ENCODE data around the gene AUNIP. TPM values are rescaled to one million over a fixed set of nuclear protein-coding genes. Genes with fewer than 3 reads are reported as not detected.

AUNIP gene
- total and polyA plus RNA-seq, 2 donors from 2014 or later = 0.38 TPM; not detected in 1

DNA sequence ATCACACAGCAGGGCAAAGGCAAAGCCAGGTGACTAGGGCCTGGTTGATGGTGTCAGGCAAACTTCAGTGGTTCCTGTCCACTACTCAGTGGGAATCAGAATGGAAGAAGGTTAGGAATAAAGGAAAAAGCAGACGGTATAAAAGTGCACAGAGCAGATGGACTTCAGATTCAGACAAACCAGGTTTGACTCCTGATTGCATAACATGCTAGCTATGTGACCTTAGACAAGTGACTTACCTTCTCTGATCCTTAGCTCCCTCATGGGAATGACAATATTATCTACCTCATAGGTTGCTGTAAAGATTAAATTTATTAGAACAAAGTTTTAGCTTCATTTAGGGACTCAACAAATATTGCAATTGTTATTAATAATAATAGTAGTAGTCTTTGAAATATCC, 11.4 kb upstream of the AUNIP start:
- H3K4me1 ChIP-seq (ENCODE audit: control insufficient read depth in 2 of 3, insufficient read depth in 2 of 3, low read depth in 1 of 3, low read length in 3 of 3) = peaks cover 2 to 69% (median 48%) of the 10 kb centered on the region in 3 donors
- no peaks in the 10 kb centered on the region for H3K27me3 ChIP-seq (ENCODE audit: control insufficient read depth, insufficient read depth, low read length)
- H3K9me3 ChIP-seq (ENCODE audit: control insufficient read depth in 2 of 3, insufficient read depth in 1 of 3, low read length in 3 of 3) = no peaks in the 10 kb centered on the region
- DNase-seq (no peak), FAIRE-seq (no peak)
- peak overlapping the region; percentile 69 to 76 for H3K27ac ChIP-seq (ENCODE audit: low read depth in 2 of 2, low read length in 2 of 2)
- H3K36me3 ChIP-seq (ENCODE audit: control insufficient read depth in 2 of 3, insufficient read depth in 3 of 3, low read length in 3 of 3) = no peaks in the 10 kb centered on the region
- H3K4me3 ChIP-seq (ENCODE audit: low read length in 3 of 3) = peak overlapping the region in 1 of 3 donors; percentile 6
- peak overlapping the region in 1 of 3 donors; percentile 20 for H3K9ac ChIP-seq (ENCODE audit: low read length in 3 of 3)
- intact Hi-C loops (cut with DNase I) = no loop called here
- TF ChIP-seq CTCF (IDR thresholded peaks at IDR 0.05; ENCODE audit: borderline replicate concordance, extremely low read depth, insufficient read depth) = no peak

DNA sequence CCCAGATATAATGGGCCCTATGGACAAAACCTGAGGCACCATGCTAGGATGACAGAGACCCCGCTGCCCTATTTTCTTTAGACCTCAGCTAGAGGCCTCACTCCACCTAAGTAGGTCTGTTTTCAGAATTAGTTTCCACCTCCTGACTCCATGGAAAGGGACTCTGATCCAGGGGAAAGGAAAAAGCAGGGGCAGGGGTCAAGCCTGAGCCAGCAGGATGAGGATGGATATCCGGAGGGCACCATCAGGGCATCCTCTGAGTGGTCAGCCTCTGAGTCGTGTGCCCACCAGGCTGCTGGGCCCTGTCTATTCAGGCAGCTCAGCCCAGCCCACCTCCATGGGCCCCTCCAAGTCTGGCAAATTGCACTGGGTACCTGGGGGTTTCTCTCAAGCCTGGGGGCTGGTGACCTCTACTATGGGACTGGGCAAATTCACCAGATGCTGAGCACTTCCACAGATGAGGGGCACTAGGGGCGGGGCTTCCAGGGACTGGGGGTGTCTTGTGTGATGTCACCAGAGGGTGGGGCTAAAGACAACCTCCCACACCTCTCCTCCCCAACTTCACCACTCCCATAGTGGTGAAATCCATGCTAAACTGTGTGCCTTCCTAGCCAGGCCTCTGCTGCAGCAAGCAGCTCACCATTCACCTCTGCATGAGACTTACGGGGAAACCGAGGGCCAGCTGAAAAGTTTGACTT, 10.8 kb upstream of the AUNIP start:
- H3K4me1 ChIP-seq (ENCODE audit: control insufficient read depth in 2 of 3, insufficient read depth in 2 of 3, low read depth in 1 of 3, low read length in 3 of 3) = peaks cover 2 to 69% (median 48%) of the 10 kb centered on the region in 3 donors
- peak overlapping the region; percentile 69 to 76 for H3K27ac ChIP-seq (ENCODE audit: low read depth in 2 of 2, low read length in 2 of 2)
- H3K36me3 ChIP-seq (ENCODE audit: control insufficient read depth in 2 of 3, insufficient read depth in 3 of 3, low read length in 3 of 3) = no peaks in the 10 kb centered on the region
- peak overlapping the region in 1 of 3 donors; percentile 20 for H3K9ac ChIP-seq (ENCODE audit: low read length in 3 of 3)
- TF ChIP-seq CTCF (IDR thresholded peaks at IDR 0.05; ENCODE audit: borderline replicate concordance, extremely low read depth, insufficient read depth) = no peak
- DNase-seq (peak in 1 of 5 donors; percentile 44), FAIRE-seq (no peak)
- intact Hi-C loops (cut with DNase I) = no loop called here
- no peaks in the 10 kb centered on the region for H3K27me3 ChIP-seq (ENCODE audit: control insufficient read depth, insufficient read depth, low read length)
- H3K9me3 ChIP-seq (ENCODE audit: control insufficient read depth in 2 of 3, insufficient read depth in 1 of 3, low read length in 3 of 3) = no peaks in the 10 kb centered on the region
- H3K4me3 ChIP-seq (ENCODE audit: low read length in 3 of 3) = peak overlapping the region in 1 of 3 donors; percentile 6

DNA sequence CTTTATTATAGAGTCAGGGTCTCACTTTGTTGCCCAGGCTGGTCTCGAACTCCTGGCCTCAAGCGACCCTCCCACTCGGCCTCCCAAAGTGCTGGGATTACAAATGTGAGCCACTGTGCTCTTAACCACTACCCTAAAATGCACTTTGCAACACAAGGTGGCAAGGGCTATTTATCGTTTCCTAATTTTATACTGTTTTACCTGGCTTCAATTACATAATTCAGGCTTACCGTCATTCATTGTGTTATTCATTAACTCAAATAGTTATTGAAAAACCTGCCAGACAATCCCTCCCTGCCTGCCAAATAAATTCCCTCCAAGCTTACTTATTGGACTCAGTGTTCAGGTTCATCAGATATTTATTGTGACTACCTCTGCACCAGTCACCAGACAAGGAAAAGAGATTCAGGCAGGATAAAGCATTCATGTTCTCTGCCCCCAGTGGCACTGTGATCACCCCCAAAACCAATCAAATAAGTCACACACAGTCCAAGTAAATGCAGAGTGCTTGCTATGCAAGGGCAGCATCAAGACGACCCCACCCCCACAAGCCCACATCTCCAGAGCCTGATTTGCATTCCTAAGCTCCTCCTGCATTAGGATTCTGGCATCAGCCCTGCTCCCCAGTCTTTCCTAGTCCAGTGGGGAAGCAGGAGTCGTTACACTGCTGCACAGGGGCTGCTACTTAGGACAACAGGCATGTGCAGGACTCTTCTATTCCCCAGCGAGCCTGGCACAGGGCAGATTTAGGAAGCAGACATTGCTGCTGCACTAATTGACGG, 8.1 kb upstream of the AUNIP start:
- FAIRE-seq (peak; percentile 98), DNase-seq (peak in 4 of 5 donors; percentile 78 to 88 (median 83))
- Histone ChIP-seq H3K9ac (ENCODE audit: low read length in 3 of 3) (peak overlapping the region in 1 of 3 donors; percentile 2), H3K27ac (ENCODE audit: low read depth in 2 of 2, low read length in 2 of 2) (peak overlapping the region; percentile 75 to 87), H3K4me1 (ENCODE audit: control insufficient read depth in 2 of 3, insufficient read depth in 2 of 3, low read depth in 1 of 3, low read length in 3 of 3) (peaks cover 2 to 47% (median 46%) of the 10 kb centered on the region in 3 donors), H3K36me3 (ENCODE audit: control insufficient read depth in 2 of 3, insufficient read depth in 3 of 3, low read length in 3 of 3) (no peaks in the 10 kb centered on the region), H3K27me3 (ENCODE audit: control insufficient read depth, insufficient read depth, low read length) (no peaks in the 10 kb centered on the region), H3K4me3 (ENCODE audit: low read length in 3 of 3) (peak overlapping the region in 1 of 3 donors; percentile 6), H3K9me3 (ENCODE audit: control insufficient read depth in 2 of 3, insufficient read depth in 1 of 3, low read length in 3 of 3) (no peaks in the 10 kb centered on the region)
- intact Hi-C loops (cut with DNase I) = no loop called here
- no peak for TF ChIP-seq CTCF (IDR thresholded peaks at IDR 0.05; ENCODE audit: borderline replicate concordance, extremely low read depth, insufficient read depth)

Measured in kidney (tissue), 14 donors.